ENCODE measurements around the gene WWC2. TPM values are rescaled to one million over a fixed set of nuclear protein-coding genes. Genes with fewer than 3 reads are reported as not detected.

WWC2 gene
- total RNA-seq, 1 donor, result 4.3 TPM

DNA sequence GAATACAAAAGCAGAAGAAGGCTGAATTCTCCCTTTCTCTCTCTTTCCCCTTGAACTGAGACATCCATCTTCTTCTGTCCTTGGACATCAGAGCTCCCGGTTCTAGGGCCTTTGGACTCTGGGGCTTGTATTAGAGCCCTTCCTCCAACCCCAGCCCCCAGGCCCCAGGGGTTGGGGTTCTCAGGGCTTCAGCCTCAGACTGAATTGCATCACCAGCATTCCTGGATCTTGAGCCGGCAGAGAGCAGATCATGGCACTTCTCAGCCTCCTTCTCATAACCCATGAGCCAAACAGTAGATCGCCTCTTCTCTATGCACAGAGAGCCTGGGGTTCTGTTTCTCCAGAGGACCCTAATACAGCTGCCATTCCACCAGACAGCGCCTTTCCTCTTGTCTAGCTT is 248.5 kb downstream of the WWC2 start:
- Histone ChIP-seq H3K4me1 (ENCODE audit: insufficient read depth, low read length) (peaks cover 8% of the 10 kb centered on the region), H3K27me3 (ENCODE audit: insufficient read depth, low read length) (peaks cover 3% of the 10 kb centered on the region), H3K9me3 (ENCODE audit: low read depth, low read length) (no peaks in the 10 kb centered on the region), H3K4me3 (ENCODE audit: low read length) (no peak overlapping the region)

DNA sequence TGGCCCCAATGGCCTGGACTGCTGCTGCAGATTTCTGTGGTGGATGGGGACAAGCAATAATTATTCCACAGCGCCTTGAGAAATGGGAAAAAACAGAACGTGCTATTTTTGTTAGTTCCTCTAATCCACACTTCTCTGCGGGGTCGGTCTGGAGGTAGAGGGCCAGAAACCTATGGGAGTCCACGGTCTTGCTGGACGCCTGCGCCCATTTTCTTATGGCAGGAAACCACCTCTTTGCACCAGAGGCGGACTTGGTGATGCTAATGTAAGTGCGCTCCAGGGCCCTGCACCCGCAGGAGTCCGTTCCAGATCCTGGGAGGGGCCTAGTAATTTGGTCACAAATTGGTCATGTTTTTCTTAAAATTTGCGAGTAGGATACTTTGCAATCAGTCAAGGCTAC is 249.1 kb downstream of the WWC2 start:
- Histone ChIP-seq H3K4me1 (ENCODE audit: insufficient read depth, low read length) (peaks cover 6% of the 10 kb centered on the region), H3K27me3 (ENCODE audit: insufficient read depth, low read length) (peaks cover 3% of the 10 kb centered on the region), H3K9me3 (ENCODE audit: low read depth, low read length) (no peaks in the 10 kb centered on the region), H3K4me3 (ENCODE audit: low read length) (no peak overlapping the region)

DNA sequence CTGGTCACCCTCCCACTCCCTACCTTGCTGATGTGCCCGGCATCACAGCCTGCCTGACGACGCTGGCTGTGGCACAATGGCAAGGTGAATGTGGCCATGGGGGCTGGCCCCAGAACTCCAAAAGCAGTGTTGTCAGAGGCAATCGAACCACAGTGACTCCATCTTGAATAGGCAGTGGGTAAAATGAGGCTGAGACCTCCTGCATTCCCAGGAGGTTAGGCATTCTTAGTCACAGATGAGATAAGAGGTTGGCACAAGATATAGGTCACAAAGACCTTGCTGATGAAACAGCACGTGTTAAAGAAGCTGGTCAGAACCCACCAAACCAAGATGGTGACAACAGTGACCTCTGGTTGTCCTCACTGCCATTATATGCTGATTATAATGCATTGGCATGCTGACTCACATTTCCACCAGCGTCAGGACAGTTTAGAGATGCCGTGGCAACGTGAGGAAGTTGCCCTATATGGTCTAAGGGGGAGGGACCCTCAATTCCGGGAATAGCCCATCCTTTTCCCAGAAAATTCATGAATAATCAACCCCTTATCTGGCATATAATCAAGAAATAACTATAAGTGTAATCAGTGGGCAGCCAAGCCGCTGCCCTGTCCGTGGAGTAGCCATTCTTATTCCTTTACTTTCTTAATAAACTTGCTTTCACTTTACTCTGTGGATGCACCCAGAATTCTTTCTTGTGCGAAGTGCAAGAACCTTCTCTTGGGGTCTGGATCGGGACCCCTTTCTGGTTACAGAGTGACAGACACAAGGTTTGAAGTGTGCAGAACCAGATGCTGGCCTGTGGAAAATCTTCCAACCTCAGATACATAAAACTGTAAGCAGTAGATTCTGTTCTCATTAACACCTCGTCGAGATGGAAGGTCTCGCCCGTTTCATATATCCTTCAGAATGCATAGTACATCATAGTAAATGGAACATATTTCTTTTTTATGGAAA is 249.9 kb downstream of the WWC2 start:
- no peaks in the 10 kb centered on the region for H3K27me3 ChIP-seq (ENCODE audit: insufficient read depth, low read length)
- H3K4me3 ChIP-seq (ENCODE audit: low read length), result no peak overlapping the region
- peaks cover 3% of the 10 kb centered on the region for H3K4me1 ChIP-seq (ENCODE audit: insufficient read depth, low read length)
- no peaks in the 10 kb centered on the region for H3K9me3 ChIP-seq (ENCODE audit: low read depth, low read length)

DNA sequence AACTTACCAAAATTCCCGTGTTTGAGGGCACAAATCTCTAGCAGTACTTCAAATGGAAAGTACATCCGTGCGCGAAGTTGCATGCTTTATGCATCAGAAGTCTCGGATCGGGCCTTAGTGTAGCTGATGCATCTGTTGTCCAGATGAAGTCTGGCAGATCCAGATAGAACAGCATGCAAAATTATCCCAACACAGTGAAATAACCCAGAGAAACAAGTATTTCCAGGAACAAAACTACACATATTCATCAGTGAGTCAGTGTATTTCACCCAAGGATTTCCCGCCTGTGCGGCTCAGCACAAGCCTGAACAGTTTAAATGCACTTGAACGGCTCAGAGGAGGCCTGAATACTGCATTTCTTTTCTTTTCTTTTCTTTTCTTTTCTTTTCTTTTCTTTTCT is 250.6 kb downstream of the WWC2 start:
- Histone ChIP-seq H3K4me1 (ENCODE audit: insufficient read depth, low read length) (peaks cover 3% of the 10 kb centered on the region), H3K9me3 (ENCODE audit: low read depth, low read length) (no peaks in the 10 kb centered on the region), H3K4me3 (ENCODE audit: low read length) (no peak overlapping the region), H3K27me3 (ENCODE audit: insufficient read depth, low read length) (no peaks in the 10 kb centered on the region)

DNA sequence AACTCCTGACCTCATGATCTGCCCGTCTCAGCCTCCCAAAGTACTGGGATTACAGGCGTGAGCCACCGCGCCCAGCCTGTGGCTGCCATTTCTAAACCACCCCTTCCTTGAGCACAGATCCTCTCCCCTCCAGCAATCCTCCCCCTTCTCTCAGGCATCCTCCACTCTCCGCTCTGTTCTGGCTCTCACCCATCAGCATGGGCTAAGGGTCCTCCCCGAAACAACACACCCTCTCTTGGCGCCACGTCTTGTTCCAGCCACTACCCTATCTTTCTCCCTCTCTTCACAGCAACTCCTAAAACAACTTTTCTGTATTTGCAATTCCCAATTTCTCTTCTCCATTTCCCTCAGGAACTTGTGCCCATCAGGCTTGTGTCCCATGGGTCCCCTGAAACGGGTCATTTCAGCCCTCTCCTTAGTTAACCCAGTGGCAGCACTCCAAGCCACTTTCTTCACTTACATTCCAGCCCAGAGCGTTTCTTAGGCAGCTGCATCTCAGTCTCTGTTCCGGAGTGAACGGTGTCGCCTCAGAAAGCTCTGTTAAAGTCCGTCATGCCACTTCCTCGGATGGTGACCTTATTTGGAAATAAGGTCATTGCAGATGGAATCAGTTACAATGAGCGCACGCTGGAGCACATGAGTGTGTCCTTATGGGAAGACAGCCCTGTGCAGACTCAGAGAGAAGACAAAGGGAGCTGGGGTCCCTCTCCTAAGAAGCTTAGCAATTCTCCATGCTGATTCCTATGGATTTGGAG is 251.4 kb downstream of the WWC2 start:
- no peaks in the 10 kb centered on the region for H3K27me3 ChIP-seq (ENCODE audit: insufficient read depth, low read length)
- H3K4me1 ChIP-seq (ENCODE audit: insufficient read depth, low read length), result peaks cover 3% of the 10 kb centered on the region
- H3K4me3 ChIP-seq (ENCODE audit: low read length), result no peak overlapping the region
- no peaks in the 10 kb centered on the region for H3K9me3 ChIP-seq (ENCODE audit: low read depth, low read length)

DNA sequence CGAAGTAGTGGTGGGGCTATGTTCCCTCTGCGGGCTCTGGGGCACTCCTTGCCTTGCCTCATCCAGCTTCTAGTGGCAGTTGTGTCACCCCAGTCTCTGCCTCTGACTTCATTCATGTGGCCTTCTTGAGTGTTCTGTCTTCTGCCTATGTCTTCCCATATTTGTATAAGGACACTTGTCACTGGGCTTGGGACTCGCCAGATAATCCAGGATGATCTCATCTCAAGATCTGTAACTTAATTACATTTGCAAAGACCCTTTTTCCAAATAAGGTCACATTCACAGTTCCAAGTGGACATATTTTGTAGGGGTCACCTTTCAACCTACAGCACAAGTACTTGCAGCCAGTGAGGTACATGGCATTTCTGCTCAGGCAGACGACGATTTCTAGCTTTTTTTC is 253.5 kb downstream of the WWC2 start:
- no peaks in the 10 kb centered on the region for H3K9me3 ChIP-seq (ENCODE audit: low read depth, low read length)
- H3K4me1 ChIP-seq (ENCODE audit: insufficient read depth, low read length), result peaks cover 3% of the 10 kb centered on the region
- H3K27me3 ChIP-seq (ENCODE audit: insufficient read depth, low read length), result no peaks in the 10 kb centered on the region
- no peak overlapping the region for H3K4me3 ChIP-seq (ENCODE audit: low read length)

DNA sequence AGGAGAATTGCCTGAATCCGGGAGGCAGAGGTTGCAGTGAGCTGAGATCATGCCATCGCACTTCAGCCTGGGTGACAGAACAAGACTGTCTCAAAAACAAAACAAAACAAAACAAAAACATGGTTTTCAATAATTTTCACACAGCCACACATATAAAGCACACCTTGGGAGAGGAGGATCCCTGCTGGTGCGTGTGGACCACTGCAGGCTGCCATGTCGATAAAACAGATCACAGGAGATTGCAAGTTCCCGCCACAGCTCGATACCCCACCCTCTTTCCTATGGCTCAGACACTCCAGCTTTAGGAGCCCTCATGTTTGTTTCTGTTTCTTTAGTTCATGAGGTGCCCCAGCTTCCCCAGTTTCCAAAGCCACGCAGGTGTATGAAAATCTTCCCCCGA is 254.5 kb downstream of the WWC2 start:
- H3K9me3 ChIP-seq (ENCODE audit: low read depth, low read length), result no peaks in the 10 kb centered on the region
- no peaks in the 10 kb centered on the region for H3K27me3 ChIP-seq (ENCODE audit: insufficient read depth, low read length)
- no peak overlapping the region for H3K4me3 ChIP-seq (ENCODE audit: low read length)
- peaks cover 3% of the 10 kb centered on the region for H3K4me1 ChIP-seq (ENCODE audit: insufficient read depth, low read length)

DNA sequence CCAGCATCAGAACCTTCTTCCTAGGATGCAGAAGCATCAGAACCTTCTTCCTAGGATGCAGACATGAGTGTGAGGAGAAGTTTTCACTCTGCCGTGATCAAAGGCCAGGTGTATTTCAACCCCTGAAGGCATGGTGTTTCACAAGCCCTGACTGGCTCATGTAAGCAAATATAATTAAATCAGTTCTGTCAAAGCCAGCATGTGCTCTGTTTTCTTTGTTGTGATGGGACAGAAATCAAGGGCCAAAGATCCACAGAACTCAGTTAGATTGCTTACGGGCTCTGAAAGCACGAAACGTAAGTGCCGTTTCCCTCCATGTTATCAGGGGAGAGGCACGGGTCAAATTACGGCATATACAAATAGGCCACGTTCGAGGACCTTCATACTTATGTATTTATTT is 255.2 kb downstream of the WWC2 start:
- Histone ChIP-seq H3K4me1 (ENCODE audit: insufficient read depth, low read length) (no peaks in the 10 kb centered on the region), H3K27me3 (ENCODE audit: insufficient read depth, low read length) (no peaks in the 10 kb centered on the region), H3K9me3 (ENCODE audit: low read depth, low read length) (no peaks in the 10 kb centered on the region), H3K4me3 (ENCODE audit: low read length) (no peak overlapping the region)

DNA sequence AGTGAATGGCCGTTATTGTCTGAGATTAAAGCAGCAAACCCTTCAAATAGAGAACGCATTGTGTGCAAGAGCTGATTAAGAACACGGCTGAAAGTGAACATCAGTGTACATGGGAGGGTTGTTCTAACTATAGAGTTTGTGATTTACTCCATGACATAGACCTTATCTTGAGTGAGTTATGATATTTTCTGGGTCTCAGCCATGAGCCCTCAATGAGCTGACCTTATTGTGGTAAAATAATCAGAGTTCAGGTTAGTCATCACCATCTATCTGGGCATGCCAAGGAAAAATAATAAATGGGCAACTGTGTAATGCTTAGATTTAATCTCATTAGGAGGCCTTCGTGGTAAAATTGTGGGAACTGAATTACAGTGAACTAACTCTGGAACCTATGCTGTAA is 256.3 kb downstream of the WWC2 start:
- H3K4me3 ChIP-seq (ENCODE audit: low read length), result no peak overlapping the region
- H3K27me3 ChIP-seq (ENCODE audit: insufficient read depth, low read length), result no peaks in the 10 kb centered on the region
- no peaks in the 10 kb centered on the region for H3K4me1 ChIP-seq (ENCODE audit: insufficient read depth, low read length)
- no peaks in the 10 kb centered on the region for H3K9me3 ChIP-seq (ENCODE audit: low read depth, low read length)

DNA sequence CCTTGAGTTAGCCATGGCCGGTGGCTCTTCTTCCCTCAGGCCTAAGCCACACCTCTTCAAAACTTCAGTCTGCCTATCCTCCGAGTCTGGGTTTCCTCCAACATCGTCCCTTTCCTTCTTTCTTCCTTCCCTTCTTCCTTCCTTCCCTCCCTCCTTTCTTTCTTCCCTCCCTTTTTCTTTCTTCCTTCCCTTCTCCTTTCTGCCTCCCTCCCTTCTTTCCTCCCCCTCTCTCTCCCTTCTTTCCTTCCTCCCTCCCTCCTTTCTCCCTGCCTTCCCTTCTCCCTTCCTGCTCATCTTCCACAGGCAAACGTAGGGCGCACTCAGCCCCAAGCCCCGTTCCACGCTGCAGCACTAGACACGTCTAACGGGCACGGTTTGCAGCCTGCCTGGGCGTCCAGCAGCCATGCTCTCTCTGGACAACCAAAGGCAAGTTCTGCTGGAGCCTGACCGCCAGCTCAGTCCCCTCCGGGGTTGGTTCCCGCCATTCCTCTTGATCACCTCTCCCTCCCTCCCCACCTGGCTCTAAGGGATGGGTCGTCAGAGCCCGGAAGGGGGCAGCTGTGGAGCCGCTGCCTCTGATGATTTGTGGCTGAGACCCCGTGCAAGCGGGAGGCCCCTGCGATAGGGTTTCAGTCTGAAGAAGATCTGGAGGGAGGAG is 257.2 kb downstream of the WWC2 start:
- H3K9me3 ChIP-seq (ENCODE audit: low read depth, low read length), result no peaks in the 10 kb centered on the region
- H3K4me1 ChIP-seq (ENCODE audit: insufficient read depth, low read length), result no peaks in the 10 kb centered on the region
- no peaks in the 10 kb centered on the region for H3K27me3 ChIP-seq (ENCODE audit: insufficient read depth, low read length)
- H3K4me3 ChIP-seq (ENCODE audit: low read length), result no peak overlapping the region

DNA sequence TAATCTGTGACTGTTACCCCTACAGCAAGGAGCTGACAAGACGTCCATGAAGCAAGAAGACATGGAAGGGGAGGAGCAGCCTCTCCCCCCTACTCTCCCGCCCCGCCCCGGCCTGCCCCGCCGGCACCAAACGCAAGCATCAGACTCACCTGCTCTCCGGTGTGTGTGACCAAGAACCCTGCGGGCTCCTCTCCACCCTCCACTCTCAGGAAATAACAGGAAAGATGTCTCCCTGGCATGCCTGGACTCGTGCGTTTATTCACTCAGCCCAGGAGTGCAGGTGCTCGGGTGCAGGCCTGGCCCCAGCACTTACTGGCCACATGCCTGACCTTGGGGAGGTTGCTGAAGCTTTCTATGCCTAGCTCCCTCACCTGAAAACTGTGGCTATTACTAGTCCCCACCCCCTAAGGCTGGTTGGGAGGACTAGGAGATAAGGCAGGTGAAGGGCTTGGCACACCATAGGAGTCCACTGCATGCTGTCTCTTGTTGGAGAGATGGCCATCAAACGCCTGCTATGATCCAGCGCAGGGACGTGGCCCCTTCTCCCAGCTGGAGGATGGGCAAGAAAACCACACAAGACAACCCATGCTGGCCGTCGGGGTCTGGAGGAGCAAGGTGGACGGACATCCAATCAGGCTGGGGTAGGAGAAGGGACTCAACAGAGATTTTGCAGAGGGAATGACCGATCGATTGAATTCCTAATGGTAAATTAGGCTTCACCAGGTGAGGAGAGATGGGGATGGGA is 258.0 kb downstream of the WWC2 start:
- Histone ChIP-seq H3K4me3 (ENCODE audit: low read length) (no peak overlapping the region), H3K9me3 (ENCODE audit: low read depth, low read length) (no peaks in the 10 kb centered on the region), H3K4me1 (ENCODE audit: insufficient read depth, low read length) (no peaks in the 10 kb centered on the region), H3K27me3 (ENCODE audit: insufficient read depth, low read length) (no peaks in the 10 kb centered on the region)

DNA sequence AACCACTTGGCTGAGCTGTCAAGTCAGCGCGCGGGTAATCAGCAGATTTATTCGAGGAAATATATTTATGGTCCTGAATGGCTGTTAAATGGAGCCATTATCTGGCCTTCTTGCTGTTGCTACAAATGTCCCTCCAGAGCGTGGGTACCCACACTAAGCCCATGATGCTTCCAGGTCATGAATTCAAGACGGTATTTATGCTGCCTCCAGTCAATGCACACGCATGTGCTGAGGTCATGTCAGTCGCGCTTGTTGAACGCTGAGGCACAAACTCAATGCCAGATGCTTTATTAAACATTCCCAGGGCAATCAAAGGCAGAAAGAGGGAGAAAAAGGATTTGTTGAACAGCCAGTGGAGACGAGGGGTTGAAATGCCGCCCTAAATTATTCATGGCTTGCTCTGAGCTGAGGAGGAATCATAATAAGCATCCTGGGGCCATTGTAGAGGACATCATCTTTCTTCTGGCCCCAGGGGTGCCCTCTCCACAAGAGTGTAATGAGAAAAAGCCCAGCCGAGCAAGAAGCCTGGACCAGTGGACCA is 259.2 kb downstream of the WWC2 start:
- H3K4me3 ChIP-seq (ENCODE audit: low read length), result no peak overlapping the region
- H3K4me1 ChIP-seq (ENCODE audit: insufficient read depth, low read length), result no peaks in the 10 kb centered on the region
- no peaks in the 10 kb centered on the region for H3K27me3 ChIP-seq (ENCODE audit: insufficient read depth, low read length)
- no peaks in the 10 kb centered on the region for H3K9me3 ChIP-seq (ENCODE audit: low read depth, low read length)

DNA sequence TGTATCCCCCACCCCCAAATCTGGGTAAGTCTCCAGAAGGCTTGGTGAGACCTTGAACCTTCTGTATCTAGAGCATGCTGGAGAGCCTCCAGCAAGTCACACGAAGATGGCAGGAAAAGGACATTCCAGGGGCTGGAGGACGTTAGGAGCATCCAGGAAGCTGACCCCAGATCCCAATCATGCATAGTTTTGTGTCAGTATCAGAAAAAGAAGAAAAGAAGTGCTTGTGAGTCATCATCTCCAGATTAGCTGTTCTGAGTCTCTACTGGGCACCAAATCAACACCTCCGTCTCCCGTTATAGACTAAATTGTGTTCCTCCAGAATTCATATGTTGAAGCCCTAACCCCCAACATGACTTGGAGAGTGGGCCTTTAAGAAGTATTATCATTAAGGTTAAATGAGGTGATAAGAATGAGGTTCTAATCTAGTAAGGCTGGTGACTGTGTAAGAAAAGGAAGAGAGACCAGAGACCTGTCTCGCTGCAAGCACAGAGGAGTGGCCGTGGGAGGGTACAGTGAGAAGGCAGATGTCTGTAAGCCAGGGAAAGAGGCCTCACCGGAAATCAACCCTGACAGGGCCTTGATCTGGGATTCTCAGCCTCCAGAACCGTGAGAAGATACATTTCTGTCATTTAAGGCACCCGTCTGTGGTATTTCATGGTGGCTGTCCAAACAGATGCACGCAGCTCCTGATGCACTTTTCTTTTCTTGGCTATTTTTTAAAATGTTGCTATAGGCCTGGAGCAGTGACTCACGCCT is 261.3 kb downstream of the WWC2 start:
- Histone ChIP-seq H3K27me3 (ENCODE audit: insufficient read depth, low read length) (no peaks in the 10 kb centered on the region), H3K4me1 (ENCODE audit: insufficient read depth, low read length) (no peaks in the 10 kb centered on the region), H3K4me3 (ENCODE audit: low read length) (no peak overlapping the region), H3K9me3 (ENCODE audit: low read depth, low read length) (no peaks in the 10 kb centered on the region)

DNA sequence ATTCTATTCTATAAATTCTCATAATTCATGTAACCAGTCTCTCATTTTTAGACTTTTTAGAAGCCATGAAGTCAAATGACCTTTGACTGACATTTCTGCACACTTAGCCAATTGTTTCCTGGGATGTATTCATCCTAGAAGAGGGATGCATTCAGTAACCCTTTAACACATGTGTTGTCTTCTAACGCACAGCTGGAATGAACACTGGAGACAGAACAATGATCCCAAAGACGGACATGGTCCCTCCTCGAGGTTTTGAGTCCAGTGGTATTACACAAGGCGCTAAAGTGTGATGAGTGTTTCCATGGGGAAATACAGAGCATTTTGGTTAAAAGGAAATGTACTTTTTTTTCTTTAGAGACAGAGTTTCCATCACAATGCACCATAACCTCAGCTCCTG is 263.0 kb downstream of the WWC2 start:
- Histone ChIP-seq H3K9me3 (ENCODE audit: low read depth, low read length) (no peaks in the 10 kb centered on the region), H3K27me3 (ENCODE audit: insufficient read depth, low read length) (no peaks in the 10 kb centered on the region), H3K4me1 (ENCODE audit: insufficient read depth, low read length) (no peaks in the 10 kb centered on the region), H3K4me3 (ENCODE audit: low read length) (no peak overlapping the region)
